Measurements from ENCODE around the gene HBZ. TPM values are rescaled to one million over a fixed set of nuclear protein-coding genes. Genes with fewer than 3 reads are reported as not detected.

HBZ gene
- total RNA-seq, 4 donors from 2014 or later, result not detected

GRCh38 chr16:177394-177822, 25.0 kb downstream of the HBZ start:
- Histone ChIP-seq H3K36me3 (no peaks in the 10 kb centered on the region), H3K4me1 (peaks cover 7 to 17% (median 14%) of the 10 kb centered on the region in 4 donors), H3K9me3 (no peaks in the 10 kb centered on the region), H3K4me3 (no peak overlapping the region), H3K27me3 (peaks cover 0 to 45% of the 10 kb centered on the region in 2 donors), H3K27ac (no peak overlapping the region)
- no peak for DNase-seq
- TF ChIP-seq POLR2A (IDR thresholded peaks at IDR 0.05) (no peak), CTCF (IDR thresholded peaks at IDR 0.05) (no peak)

GRCh38 chr16:177981-178667, 25.7 kb downstream of the HBZ start:
- no peaks in the 10 kb centered on the region for H3K9me3 ChIP-seq
- no peak for DNase-seq
- H3K27me3 ChIP-seq, result peaks cover 0 to 45% of the 10 kb centered on the region in 2 donors
- H3K4me1 ChIP-seq, result peaks cover 7 to 17% (median 14%) of the 10 kb centered on the region in 4 donors
- H3K27ac ChIP-seq, result no peak overlapping the region
- no peak overlapping the region for H3K4me3 ChIP-seq
- TF ChIP-seq POLR2A (IDR thresholded peaks at IDR 0.05), result no peak
- TF ChIP-seq CTCF (IDR thresholded peaks at IDR 0.05), result no peak
- no peaks in the 10 kb centered on the region for H3K36me3 ChIP-seq

- H3K9me3 ChIP-seq, result no peaks in the 10 kb centered on the region
- H3K4me1 ChIP-seq, result peaks cover 7 to 17% (median 14%) of the 10 kb centered on the region in 4 donors
- no peak overlapping the region for H3K27ac ChIP-seq
- TF ChIP-seq POLR2A (IDR thresholded peaks at IDR 0.05) (no peak), CTCF (IDR thresholded peaks at IDR 0.05) (no peak)
- DNase-seq, result no peak
- H3K4me3 ChIP-seq, result no peak overlapping the region
- no peaks in the 10 kb centered on the region for H3K36me3 ChIP-seq
- H3K27me3 ChIP-seq, result peaks cover 0 to 45% of the 10 kb centered on the region in 2 donors
Measured at GRCh38 chr16:178668-179015, 26.2 kb downstream of the HBZ start.

DNA sequence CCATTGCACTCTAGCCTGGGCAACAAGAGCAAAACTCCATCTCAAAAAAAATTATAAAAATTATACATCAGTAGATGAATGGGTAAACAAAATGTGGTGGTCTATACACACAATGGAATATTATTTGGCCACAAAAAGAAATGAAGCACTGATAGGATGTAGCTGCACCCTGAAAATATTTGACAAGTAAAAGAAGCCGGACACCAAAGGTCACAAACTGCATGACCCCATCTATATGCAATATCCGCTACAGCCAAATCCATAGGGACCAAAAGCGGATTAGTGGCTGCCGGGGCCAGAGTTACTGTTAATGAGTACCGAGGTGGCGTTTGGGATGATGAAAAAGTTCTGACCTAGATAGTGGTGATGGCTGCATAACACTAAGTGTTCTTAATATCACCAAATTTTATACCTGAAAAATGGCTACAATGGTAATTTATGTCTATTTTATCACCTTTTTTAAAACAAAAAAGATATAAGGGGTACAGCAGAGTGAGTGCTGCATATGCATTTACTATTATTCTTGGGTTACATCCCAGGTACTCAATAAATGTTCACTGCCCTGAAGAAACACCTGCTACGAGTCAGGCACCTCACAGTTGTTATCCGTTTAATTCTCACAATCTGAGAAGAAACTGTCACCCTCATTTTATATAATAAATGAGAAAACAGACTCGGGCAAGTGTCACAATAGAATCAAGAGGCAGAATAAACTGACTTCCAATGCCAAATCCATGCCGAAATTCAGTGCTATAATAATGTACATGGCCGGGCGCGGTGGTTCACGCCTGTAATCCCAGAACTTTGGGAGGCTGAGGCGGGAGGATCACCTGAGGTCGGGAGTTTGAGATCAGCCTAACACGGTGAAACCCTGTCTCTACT, 27.0 kb downstream of the HBZ start:
- H3K9me3 ChIP-seq, result no peaks in the 10 kb centered on the region
- no peaks in the 10 kb centered on the region for H3K36me3 ChIP-seq
- no peak for DNase-seq
- H3K27me3 ChIP-seq, result peaks cover 0 to 45% of the 10 kb centered on the region in 2 donors
- H3K27ac ChIP-seq, result no peak overlapping the region
- H3K4me1 ChIP-seq, result peaks cover 7 to 17% (median 14%) of the 10 kb centered on the region in 4 donors
- no peak overlapping the region for H3K4me3 ChIP-seq
- no peak for TF ChIP-seq POLR2A (IDR thresholded peaks at IDR 0.05)
- no peak for TF ChIP-seq CTCF (IDR thresholded peaks at IDR 0.05)

DNA sequence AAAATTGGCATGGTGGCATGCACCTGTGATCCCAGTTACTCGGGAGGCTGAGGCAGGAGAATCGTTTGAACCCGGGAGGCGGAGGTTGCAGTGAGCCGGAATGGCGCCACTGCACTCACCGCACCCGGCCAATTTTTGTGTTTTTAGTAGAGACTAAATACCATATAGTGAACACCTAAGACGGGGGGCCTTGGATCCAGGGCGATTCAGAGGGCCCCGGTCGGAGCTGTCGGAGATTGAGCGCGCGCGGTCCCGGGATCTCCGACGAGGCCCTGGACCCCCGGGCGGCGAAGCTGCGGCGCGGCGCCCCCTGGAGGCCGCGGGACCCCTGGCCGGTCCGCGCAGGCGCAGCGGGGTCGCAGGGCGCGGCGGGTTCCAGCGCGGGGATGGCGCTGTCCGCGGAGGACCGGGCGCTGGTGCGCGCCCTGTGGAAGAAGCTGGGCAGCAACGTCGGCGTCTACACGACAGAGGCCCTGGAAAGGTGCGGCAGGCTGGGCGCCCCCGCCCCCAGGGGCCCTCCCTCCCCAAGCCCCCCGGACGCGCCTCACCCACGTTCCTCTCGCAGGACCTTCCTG, 27.7 kb downstream of the HBZ start, which contains the start of gene HBQ1:
HBQ1 (plus strand) TSS at position 359 of the 575 bp plus-strand sequence; CDS start at position 387, 28 bp downstream.
- H3K4me3 ChIP-seq, result peak within 1 kb of the TSS; percentile 20 to 39 (median 38)

More for the DNA sequence above, 27.7 kb downstream of the HBZ start, which contains the start of gene HBQ1:
- Histone ChIP-seq H3K4me1 (peaks cover 7 to 17% (median 14%) of the 10 kb centered on the region in 4 donors), H3K9me3 (no peaks in the 10 kb centered on the region), H3K36me3 (no peaks in the 10 kb centered on the region), H3K27ac (peak within 1 kb of the TSS in 1 of 4 donors; percentile 17), H3K27me3 (peaks cover 0 to 42% of the 10 kb centered on the region in 2 donors)
- TF ChIP-seq CTCF (IDR thresholded peaks at IDR 0.05) (peak in 2 of 6 experiments; percentile 15 to 28), POLR2A (IDR thresholded peaks at IDR 0.05) (no peak)
- DNase-seq, result no peak

All from Peyer's patch (tissue), 4 donors.